GM10266 (cell line): Measurements from ENCODE around the gene CPNE8.

Source experiments
- DNase-seq: peaks from one replicate; pipeline ENCODE4 v3.0.0; 2012; ENCODE audit errors: extremely low spot score
- TF ChIP-seq, protein P1 (sequence below): IDR thresholded peaks from 2 replicates; pipeline ENCODE4 v1.5.1; 2012; ENCODE audit warnings: mild to moderate bottlenecking, low read depth; ENCODE audit not compliant: control insufficient read depth, insufficient read depth; ENCODE audit errors: missing control alignments

CPNE8 gene

DNA sequence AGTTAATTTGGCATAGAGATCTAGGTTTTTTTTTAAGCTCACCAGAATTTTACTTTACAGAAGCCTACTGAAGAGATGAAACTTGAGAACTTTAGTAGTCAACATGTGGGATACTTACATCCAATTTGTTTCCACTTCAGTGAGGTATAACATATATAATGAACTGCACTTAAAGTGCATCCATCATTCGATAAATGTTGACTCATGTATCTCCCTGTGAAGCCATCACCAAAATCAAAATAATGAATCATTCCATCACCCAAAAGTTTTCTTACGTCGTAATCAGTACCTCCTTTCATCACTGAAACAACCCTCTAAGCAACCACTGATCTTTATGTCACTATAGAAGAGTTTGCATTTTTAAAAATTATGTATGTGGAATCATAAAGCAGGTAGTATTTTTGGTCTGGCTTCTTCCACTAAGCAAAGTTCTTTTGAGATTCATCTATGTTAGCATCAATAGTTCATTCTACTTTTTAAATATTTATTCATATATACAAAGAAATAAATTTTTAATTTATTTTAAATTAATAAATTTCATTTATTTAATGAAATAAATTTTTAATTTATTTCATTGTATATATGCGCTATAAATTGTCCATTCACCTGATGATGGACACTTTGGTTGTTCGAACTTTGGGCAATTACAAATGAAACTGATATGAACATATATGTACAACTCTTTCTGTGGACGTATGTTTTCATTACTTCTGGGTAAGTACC is 2.0 kb upstream of the CPNE8 start:
- TF ChIP-seq, protein P1, sequence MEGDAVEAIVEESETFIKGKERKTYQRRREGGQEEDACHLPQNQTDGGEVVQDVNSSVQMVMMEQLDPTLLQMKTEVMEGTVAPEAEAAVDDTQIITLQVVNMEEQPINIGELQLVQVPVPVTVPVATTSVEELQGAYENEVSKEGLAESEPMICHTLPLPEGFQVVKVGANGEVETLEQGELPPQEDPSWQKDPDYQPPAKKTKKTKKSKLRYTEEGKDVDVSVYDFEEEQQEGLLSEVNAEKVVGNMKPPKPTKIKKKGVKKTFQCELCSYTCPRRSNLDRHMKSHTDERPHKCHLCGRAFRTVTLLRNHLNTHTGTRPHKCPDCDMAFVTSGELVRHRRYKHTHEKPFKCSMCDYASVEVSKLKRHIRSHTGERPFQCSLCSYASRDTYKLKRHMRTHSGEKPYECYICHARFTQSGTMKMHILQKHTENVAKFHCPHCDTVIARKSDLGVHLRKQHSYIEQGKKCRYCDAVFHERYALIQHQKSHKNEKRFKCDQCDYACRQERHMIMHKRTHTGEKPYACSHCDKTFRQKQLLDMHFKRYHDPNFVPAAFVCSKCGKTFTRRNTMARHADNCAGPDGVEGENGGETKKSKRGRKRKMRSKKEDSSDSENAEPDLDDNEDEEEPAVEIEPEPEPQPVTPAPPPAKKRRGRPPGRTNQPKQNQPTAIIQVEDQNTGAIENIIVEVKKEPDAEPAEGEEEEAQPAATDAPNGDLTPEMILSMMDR = no peak
- DNase-seq = no peak

DNA sequence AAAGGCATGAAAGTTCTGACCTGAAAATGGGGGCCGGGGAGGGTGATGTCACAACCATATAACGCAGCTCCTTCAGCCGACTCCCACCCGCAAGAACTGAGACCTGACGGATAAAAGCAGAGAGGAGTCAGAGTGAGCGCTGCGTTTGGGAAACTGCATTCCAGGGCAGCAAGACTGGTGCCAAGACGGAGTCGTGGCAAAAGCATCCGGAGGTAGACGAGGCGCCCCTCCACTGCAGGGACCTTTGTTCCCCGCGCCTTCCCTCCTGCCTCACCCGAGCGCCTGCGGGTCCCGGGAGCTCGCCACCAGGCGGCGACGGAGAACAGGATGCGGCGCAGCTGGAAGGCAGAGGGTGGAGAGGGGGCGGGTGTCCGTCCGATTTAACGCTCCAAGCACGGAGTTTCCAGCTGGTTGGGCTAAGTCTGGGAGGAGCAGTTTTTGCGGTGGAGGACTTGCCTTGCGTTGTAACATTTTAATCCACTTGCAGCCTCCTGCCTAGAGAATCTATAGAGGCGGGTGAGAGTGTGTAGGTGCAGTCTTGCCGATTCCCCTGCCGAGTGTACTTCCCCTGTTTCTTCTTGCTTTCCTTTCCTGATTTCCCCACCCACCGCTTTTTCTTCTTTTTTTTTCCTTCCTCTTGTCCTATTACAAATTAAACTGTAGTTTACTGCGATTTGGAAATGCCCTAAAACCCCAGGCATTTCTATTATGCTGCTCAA is 1.2 kb upstream of the CPNE8 start:
- TF ChIP-seq, protein P1 = peak; percentile 94
- peak; percentile 67 for DNase-seq

DNA sequence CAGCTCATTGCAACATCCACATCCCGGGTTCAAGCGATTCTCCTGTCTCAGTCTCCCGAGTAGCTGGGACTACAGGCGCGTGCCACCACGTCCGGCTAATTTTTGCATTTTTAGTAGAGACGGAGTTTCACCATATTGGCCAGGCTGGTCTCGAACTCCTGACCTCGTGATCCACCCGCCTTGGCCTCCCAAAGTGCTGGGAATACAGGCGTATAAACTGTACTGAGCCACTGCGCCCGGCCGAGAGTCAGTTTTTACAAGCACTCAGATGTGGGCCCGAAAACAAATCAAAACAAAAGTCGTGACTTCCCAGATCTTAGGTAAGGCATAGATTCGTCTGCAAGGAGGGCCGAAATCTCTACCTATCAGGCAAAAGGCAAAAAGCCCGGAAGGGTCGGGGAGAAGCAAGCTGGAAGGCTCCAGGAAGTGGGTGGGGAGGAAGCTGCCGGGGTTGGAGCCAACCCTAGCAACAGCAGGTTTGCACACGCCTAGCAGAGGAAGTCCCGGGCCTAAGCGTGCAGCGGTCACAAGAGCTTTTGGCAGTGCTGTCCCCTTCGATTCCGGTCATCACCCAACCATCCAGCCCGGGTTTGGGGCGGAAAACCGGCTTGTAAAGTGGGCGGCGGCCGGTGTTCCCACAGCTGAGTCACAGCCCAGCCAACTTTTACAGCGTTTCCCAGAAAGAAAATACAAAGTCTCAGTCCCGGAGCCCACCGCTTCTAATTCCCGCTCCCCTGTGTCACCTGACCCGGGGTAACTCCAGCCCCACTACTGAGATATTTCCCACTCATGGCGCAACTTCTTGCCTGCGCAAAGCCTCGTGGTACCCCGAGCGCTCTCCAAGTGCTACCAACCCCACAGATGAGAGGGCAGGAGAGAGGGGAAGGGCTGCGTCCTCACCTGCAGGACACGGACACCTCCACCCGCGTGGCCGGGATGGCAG is 583 bp downstream of the CPNE8 start:
- TF ChIP-seq, protein P1 = no peak
- DNase-seq = peak; percentile 70

DNA sequence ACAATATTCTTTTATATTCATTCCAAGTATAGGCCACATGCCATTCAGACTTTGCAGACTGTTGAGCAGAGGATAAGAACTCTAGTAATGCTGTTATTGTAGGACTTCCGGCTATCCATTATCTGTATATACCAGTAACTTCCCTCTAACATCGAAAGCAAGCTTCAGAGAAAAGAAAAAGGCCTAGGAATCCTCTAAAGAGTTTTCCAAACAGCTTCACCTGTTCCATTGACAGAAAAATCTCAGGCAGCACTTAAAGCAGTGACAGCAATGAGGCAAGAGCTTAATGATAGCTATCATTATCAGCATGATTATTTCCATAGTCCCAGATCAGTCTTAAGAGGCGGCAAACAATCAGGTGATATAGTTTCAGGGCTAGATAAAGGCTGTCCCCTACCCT is 1.8 kb downstream of the CPNE8 start:
- TF ChIP-seq, protein P1 = no peak
- DNase-seq = no peak

DNA sequence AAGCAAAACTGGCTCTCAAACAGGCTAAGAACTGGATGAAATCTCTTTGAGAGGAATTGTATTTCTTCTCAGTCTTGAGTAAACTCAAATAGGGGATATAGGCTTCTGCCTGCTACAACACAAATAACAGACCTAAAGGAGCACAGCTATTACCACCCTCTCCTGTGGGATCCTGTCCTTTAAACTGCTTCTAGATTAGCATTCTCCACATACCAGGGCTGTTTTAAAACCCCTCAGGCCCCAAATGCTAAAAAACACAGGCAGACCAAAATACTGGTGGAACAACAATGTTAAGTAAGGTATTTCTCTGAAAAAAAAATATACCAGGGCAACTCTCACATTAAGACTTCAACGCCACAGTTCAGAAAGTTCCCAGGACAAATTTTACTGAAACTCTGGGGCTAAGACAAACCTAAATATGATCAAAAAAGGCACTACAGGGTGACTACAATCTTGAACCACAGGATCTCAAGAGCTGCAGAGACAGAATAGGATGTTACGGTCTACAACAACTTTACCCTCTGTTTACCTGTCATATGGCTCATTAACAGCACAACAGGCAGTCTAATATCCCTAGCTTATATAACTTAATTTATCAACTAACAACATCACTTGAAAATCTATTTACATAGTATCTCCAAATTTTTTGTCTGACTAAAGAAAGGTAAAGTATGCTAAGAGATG is 7.2 kb downstream of the CPNE8 start:
- no peak for DNase-seq
- TF ChIP-seq, protein P1 = no peak

DNA sequence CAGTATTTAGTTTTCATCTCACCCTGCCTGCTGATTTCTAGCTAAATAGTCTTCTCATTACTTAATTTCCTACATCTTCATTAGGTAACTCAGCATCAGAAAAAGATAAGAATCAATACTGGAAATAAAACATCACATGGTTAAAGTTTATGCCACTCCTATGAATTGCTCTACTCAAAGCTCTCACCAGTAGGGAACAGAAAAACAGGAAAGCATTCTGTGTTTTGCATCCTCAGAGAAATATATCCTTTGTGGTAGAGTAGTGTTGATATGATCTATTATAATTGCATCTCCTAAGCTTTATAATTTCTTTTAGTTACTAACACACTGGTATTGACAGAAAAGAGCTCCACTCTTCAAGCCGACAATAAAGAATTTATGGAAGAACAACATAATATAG is 9.9 kb downstream of the CPNE8 start:
- TF ChIP-seq, protein P1 = no peak
- no peak for DNase-seq
